ENCODE data around the gene PLOD1. TPM values are rescaled to one million over a fixed set of nuclear protein-coding genes. Genes with fewer than 3 reads are reported as not detected.
"Not testable (repeated sequence)": the region's sequence is repeated elsewhere in the genome, so short reads cannot be mapped to it uniquely, and the experiment has no call there.

The PLOD1 gene
- total and polyA plus RNA-seq, 5 donors from 2014 or later = 2.2 to 6.6 (median 3.2) TPM

- Mint-ChIP-seq H3K27ac (no peak overlapping the region), H3K4me3 (peak overlapping the region in 1 of 4 donors; percentile 8), H3K36me3 (no peaks in the 10 kb centered on the region), H3K27me3 (peaks cover 33% of the 10 kb centered on the region), H3K4me1 (peaks cover 0 to 5% (median 2%) of the 10 kb centered on the region in 4 donors), H3K9me3 (no peaks in the 10 kb centered on the region)
- H3K4me1 ChIP-seq (ENCODE audit: control insufficient read depth, insufficient read depth, low read length, poor library complexity, severe bottlenecking) = no peaks in the 10 kb centered on the region
- H3K27me3 ChIP-seq (ENCODE audit: control insufficient read depth, insufficient read depth, low read length) = peaks cover 7% of the 10 kb centered on the region
- no peak overlapping the region for H3K4me3 ChIP-seq (ENCODE audit: low read depth, low read length)
- no peaks in the 10 kb centered on the region for H3K9me3 ChIP-seq (ENCODE audit: control insufficient read depth in 2 of 2, low read length in 2 of 2)
- DNase-seq (peak; percentile 45 to 58 (median 54)), ATAC-seq (ENCODE audit: low read depth in 2 of 2) (peak; percentile 75 to 76)
- no peak overlapping the region for H3K27ac ChIP-seq (ENCODE audit: insufficient read depth, low read length, poor library complexity, severe bottlenecking)
- no peaks in the 10 kb centered on the region for H3K36me3 ChIP-seq (ENCODE audit: control insufficient read depth, insufficient read depth, low read length)
Measured at GRCh38 chr1:11893907-11894251, 40.6 kb upstream of the PLOD1 start.

- not testable (repeated sequence) for H3K27ac ChIP-seq (ENCODE audit: insufficient read depth, low read length, poor library complexity, severe bottlenecking); H3K4me1 Mint-ChIP-seq; H3K4me1 ChIP-seq (ENCODE audit: control insufficient read depth, insufficient read depth, low read length, poor library complexity, severe bottlenecking); H3K36me3 ChIP-seq (ENCODE audit: control insufficient read depth, insufficient read depth, low read length); H3K9me3 Mint-ChIP-seq; DNase-seq; H3K27ac Mint-ChIP-seq; H3K36me3 Mint-ChIP-seq; H3K4me3 Mint-ChIP-seq; H3K9me3 ChIP-seq (ENCODE audit: control insufficient read depth in 2 of 2, low read length in 2 of 2); H3K4me3 ChIP-seq (ENCODE audit: low read depth, low read length); ATAC-seq (ENCODE audit: low read depth in 2 of 2); H3K27me3 ChIP-seq (ENCODE audit: control insufficient read depth, insufficient read depth, low read length)
- H3K27me3 Mint-ChIP-seq = peaks cover 39% of the 10 kb centered on the region
Measured at GRCh38 chr1:11894501-11894900, 40.0 kb upstream of the PLOD1 start.

GRCh38 chr1:11898086-11898785 is 36.3 kb upstream of the PLOD1 start:
- Mint-ChIP-seq H3K27ac (no peak overlapping the region), H3K36me3 (no peaks in the 10 kb centered on the region), H3K9me3 (no peaks in the 10 kb centered on the region), H3K27me3 (peaks cover 58% of the 10 kb centered on the region), H3K4me3 (no peak overlapping the region), H3K4me1 (peaks cover 0 to 5% (median 4%) of the 10 kb centered on the region in 4 donors)
- Histone ChIP-seq H3K4me1 (ENCODE audit: control insufficient read depth, insufficient read depth, low read length, poor library complexity, severe bottlenecking) (no peaks in the 10 kb centered on the region), H3K27ac (ENCODE audit: insufficient read depth, low read length, poor library complexity, severe bottlenecking) (no peak overlapping the region), H3K36me3 (ENCODE audit: control insufficient read depth, insufficient read depth, low read length) (no peaks in the 10 kb centered on the region), H3K9me3 (ENCODE audit: control insufficient read depth in 2 of 2, low read length in 2 of 2) (no peaks in the 10 kb centered on the region), H3K4me3 (ENCODE audit: low read depth, low read length) (no peak overlapping the region), H3K27me3 (ENCODE audit: control insufficient read depth, insufficient read depth, low read length) (peaks cover 12% of the 10 kb centered on the region)
- DNase-seq (no peak), ATAC-seq (ENCODE audit: low read depth in 2 of 2) (no peak)

- Histone ChIP-seq H3K36me3 (ENCODE audit: control insufficient read depth, insufficient read depth, low read length) (no peaks in the 10 kb centered on the region), H3K27me3 (ENCODE audit: control insufficient read depth, insufficient read depth, low read length) (peaks cover 12% of the 10 kb centered on the region), H3K4me1 (ENCODE audit: control insufficient read depth, insufficient read depth, low read length, poor library complexity, severe bottlenecking) (no peaks in the 10 kb centered on the region), H3K9me3 (ENCODE audit: control insufficient read depth in 2 of 2, low read length in 2 of 2) (no peaks in the 10 kb centered on the region), H3K27ac (ENCODE audit: insufficient read depth, low read length, poor library complexity, severe bottlenecking) (no peak overlapping the region), H3K4me3 (ENCODE audit: low read depth, low read length) (no peak overlapping the region)
- ATAC-seq (ENCODE audit: low read depth in 2 of 2) = no peak
- Mint-ChIP-seq H3K27me3 (peaks cover 51% of the 10 kb centered on the region), H3K4me3 (no peak overlapping the region), H3K27ac (no peak overlapping the region), H3K9me3 (no peaks in the 10 kb centered on the region), H3K4me1 (peaks cover 0 to 5% (median 3%) of the 10 kb centered on the region in 4 donors), H3K36me3 (no peaks in the 10 kb centered on the region)
- DNase-seq = no peak
Measured at GRCh38 chr1:11898831-11899467, 35.6 kb upstream of the PLOD1 start.

GRCh38 chr1:11901446-11901845 is 33.1 kb upstream of the PLOD1 start:
- H3K27ac ChIP-seq (ENCODE audit: insufficient read depth, low read length, poor library complexity, severe bottlenecking); H3K27ac Mint-ChIP-seq; H3K4me3 ChIP-seq (ENCODE audit: low read depth, low read length); DNase-seq; H3K9me3 ChIP-seq (ENCODE audit: control insufficient read depth in 2 of 2, low read length in 2 of 2); H3K36me3 ChIP-seq (ENCODE audit: control insufficient read depth, insufficient read depth, low read length); ATAC-seq (ENCODE audit: low read depth in 2 of 2); H3K9me3 Mint-ChIP-seq; H3K4me3 Mint-ChIP-seq; H3K36me3 Mint-ChIP-seq: not testable (repeated sequence)
- Mint-ChIP-seq H3K27me3 (peaks cover 54% of the 10 kb centered on the region), H3K4me1 (peaks cover 5 to 17% (median 13%) of the 10 kb centered on the region in 4 donors)
- peaks cover 10% of the 10 kb centered on the region for H3K4me1 ChIP-seq (ENCODE audit: control insufficient read depth, insufficient read depth, low read length, poor library complexity, severe bottlenecking)
- H3K27me3 ChIP-seq (ENCODE audit: control insufficient read depth, insufficient read depth, low read length) = peaks cover 12% of the 10 kb centered on the region

GRCh38 chr1:11903210-11903609 is 31.3 kb upstream of the PLOD1 start:
- Histone ChIP-seq H3K4me1 (ENCODE audit: control insufficient read depth, insufficient read depth, low read length, poor library complexity, severe bottlenecking) (peaks cover 15% of the 10 kb centered on the region), H3K36me3 (ENCODE audit: control insufficient read depth, insufficient read depth, low read length) (no peaks in the 10 kb centered on the region), H3K27ac (ENCODE audit: insufficient read depth, low read length, poor library complexity, severe bottlenecking) (no peak overlapping the region), H3K4me3 (ENCODE audit: low read depth, low read length) (no peak overlapping the region), H3K9me3 (ENCODE audit: control insufficient read depth in 2 of 2, low read length in 2 of 2) (no peaks in the 10 kb centered on the region), H3K27me3 (ENCODE audit: control insufficient read depth, insufficient read depth, low read length) (peaks cover 6% of the 10 kb centered on the region)
- no peaks in the 10 kb centered on the region for H3K36me3 Mint-ChIP-seq
- no peak overlapping the region for H3K4me3 Mint-ChIP-seq
- peaks cover 47% of the 10 kb centered on the region for H3K27me3 Mint-ChIP-seq
- H3K9me3 Mint-ChIP-seq = peaks cover 0 to 4% (median 0%) of the 10 kb centered on the region in 7 donors
- H3K27ac Mint-ChIP-seq = no peak overlapping the region
- peaks cover 0 to 28% (median 19%) of the 10 kb centered on the region in 4 donors for H3K4me1 Mint-ChIP-seq
- ATAC-seq (ENCODE audit: low read depth in 2 of 2) (no peak), DNase-seq (no peak)

- not testable (repeated sequence) for H3K36me3 Mint-ChIP-seq; H3K27me3 ChIP-seq (ENCODE audit: control insufficient read depth, insufficient read depth, low read length); H3K36me3 ChIP-seq (ENCODE audit: control insufficient read depth, insufficient read depth, low read length); H3K4me3 Mint-ChIP-seq; ATAC-seq (ENCODE audit: low read depth in 2 of 2); H3K9me3 Mint-ChIP-seq; H3K9me3 ChIP-seq (ENCODE audit: control insufficient read depth in 2 of 2, low read length in 2 of 2); H3K27ac ChIP-seq (ENCODE audit: insufficient read depth, low read length, poor library complexity, severe bottlenecking); H3K27ac Mint-ChIP-seq; DNase-seq; H3K4me3 ChIP-seq (ENCODE audit: low read depth, low read length)
- peaks cover 25% of the 10 kb centered on the region for H3K4me1 ChIP-seq (ENCODE audit: control insufficient read depth, insufficient read depth, low read length, poor library complexity, severe bottlenecking)
- H3K4me1 Mint-ChIP-seq = peaks cover 0 to 28% (median 20%) of the 10 kb centered on the region in 4 donors
- H3K27me3 Mint-ChIP-seq = peaks cover 41% of the 10 kb centered on the region
Measured at GRCh38 chr1:11904156-11904555, 30.4 kb upstream of the PLOD1 start.

- H3K27me3 Mint-ChIP-seq = peaks cover 39% of the 10 kb centered on the region
- Histone ChIP-seq H3K27ac (ENCODE audit: insufficient read depth, low read length, poor library complexity, severe bottlenecking) (no peak overlapping the region), H3K27me3 (ENCODE audit: control insufficient read depth, insufficient read depth, low read length) (peaks cover 2% of the 10 kb centered on the region), H3K9me3 (ENCODE audit: control insufficient read depth in 2 of 2, low read length in 2 of 2) (no peaks in the 10 kb centered on the region), H3K36me3 (ENCODE audit: control insufficient read depth, insufficient read depth, low read length) (no peaks in the 10 kb centered on the region), H3K4me3 (ENCODE audit: low read depth, low read length) (no peak overlapping the region), H3K4me1 (ENCODE audit: control insufficient read depth, insufficient read depth, low read length, poor library complexity, severe bottlenecking) (peaks cover 30% of the 10 kb centered on the region)
- DNase-seq (no peak), ATAC-seq (ENCODE audit: low read depth in 2 of 2) (no peak)
- H3K36me3 Mint-ChIP-seq = no peaks in the 10 kb centered on the region
- H3K27ac Mint-ChIP-seq = peak overlapping the region in 1 of 3 donors; percentile 4
- peak overlapping the region in 1 of 4 donors; percentile 8 for H3K4me3 Mint-ChIP-seq
- H3K9me3 Mint-ChIP-seq = peaks cover 0 to 4% (median 0%) of the 10 kb centered on the region in 7 donors
- H3K4me1 Mint-ChIP-seq = peaks cover 6 to 34% (median 22%) of the 10 kb centered on the region in 4 donors
Measured at GRCh38 chr1:11904978-11905377, 29.5 kb upstream of the PLOD1 start.
